ENCODE measurements around the gene GATD1.

Gene GATD1

DNA sequence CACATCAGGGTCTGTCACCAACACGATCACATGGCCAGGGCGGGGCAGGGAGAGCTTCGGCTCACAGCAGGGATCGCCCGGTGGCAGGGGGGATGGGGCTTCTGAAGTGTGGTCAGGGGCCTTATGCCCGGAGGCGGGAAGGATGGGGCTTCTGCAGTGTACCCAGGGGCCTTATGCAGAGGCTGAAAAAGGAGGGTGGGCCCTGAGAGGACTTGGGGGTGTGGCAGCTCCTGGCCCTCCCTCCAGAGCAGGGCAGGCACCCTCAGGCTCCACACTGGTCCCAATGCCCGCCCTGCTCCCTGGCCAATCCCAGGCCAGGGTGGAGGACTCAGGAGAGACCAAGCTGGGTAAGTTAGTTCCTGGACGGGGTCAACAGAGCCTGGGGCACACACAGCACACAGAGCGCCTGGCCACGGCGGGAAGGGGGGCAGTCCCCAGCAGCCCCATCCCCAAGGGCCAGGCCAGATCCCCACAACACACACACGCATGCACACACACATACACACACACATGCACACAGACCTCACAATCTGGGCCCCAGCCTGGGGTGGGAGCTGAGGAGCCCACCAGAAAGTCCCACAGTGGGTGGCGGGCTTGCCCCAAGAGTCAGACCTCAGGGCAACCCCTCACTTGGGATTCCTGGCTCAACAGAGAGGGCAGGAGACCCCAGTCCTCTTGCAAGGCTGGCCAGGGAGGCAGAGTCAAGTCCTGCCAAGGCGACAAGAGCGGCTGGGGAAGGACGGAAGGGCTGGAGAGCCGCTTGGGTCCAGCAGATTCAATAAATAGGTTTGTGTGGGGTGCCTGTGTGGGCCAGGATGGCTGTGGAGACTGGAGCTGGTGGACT is 13.7 kb upstream of the GATD1 start:
- TF ChIP-seq, protein P1, sequence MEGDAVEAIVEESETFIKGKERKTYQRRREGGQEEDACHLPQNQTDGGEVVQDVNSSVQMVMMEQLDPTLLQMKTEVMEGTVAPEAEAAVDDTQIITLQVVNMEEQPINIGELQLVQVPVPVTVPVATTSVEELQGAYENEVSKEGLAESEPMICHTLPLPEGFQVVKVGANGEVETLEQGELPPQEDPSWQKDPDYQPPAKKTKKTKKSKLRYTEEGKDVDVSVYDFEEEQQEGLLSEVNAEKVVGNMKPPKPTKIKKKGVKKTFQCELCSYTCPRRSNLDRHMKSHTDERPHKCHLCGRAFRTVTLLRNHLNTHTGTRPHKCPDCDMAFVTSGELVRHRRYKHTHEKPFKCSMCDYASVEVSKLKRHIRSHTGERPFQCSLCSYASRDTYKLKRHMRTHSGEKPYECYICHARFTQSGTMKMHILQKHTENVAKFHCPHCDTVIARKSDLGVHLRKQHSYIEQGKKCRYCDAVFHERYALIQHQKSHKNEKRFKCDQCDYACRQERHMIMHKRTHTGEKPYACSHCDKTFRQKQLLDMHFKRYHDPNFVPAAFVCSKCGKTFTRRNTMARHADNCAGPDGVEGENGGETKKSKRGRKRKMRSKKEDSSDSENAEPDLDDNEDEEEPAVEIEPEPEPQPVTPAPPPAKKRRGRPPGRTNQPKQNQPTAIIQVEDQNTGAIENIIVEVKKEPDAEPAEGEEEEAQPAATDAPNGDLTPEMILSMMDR (IDR thresholded peaks at IDR 0.05; ENCODE audit: control insufficient read depth, insufficient read depth, low read depth, low read length, missing control alignments) = no peak
- no peak for DNase-seq (ENCODE audit: low read depth)
- H3K4me3 ChIP-seq (ENCODE audit: control insufficient read depth, low read depth, low read length) = no peak overlapping the region

DNA sequence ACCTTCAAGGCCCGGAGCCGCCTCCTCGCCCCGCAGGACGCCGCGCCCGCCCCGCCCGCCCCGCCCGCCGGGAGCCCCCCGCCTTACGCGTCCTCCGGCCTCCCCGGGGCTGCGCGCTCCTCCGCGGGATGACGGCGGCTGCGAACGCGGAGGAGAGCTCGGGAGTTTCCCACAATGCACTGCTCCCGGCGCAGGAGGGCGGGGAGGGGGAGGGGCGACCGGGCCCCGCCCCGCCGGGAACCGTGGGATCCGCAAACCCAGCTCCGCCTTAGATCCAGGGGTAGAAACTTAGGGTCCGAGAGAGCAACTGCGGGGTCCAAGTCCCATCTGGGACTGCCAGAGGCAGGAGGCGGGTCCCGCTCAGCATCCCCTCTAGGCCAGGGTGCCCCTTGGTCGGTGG is 12.7 kb upstream of the GATD1 start, which contains the start of gene CEND1:
Gene CEND1 (minus strand): TSS at position 148 of the 400 bp plus-strand sequence. CDS start 1,514 bp downstream, outside the sequence.
- TF ChIP-seq, protein P1 (IDR thresholded peaks at IDR 0.05; ENCODE audit: control insufficient read depth, insufficient read depth, low read depth, low read length, missing control alignments) = no peak

DNA sequence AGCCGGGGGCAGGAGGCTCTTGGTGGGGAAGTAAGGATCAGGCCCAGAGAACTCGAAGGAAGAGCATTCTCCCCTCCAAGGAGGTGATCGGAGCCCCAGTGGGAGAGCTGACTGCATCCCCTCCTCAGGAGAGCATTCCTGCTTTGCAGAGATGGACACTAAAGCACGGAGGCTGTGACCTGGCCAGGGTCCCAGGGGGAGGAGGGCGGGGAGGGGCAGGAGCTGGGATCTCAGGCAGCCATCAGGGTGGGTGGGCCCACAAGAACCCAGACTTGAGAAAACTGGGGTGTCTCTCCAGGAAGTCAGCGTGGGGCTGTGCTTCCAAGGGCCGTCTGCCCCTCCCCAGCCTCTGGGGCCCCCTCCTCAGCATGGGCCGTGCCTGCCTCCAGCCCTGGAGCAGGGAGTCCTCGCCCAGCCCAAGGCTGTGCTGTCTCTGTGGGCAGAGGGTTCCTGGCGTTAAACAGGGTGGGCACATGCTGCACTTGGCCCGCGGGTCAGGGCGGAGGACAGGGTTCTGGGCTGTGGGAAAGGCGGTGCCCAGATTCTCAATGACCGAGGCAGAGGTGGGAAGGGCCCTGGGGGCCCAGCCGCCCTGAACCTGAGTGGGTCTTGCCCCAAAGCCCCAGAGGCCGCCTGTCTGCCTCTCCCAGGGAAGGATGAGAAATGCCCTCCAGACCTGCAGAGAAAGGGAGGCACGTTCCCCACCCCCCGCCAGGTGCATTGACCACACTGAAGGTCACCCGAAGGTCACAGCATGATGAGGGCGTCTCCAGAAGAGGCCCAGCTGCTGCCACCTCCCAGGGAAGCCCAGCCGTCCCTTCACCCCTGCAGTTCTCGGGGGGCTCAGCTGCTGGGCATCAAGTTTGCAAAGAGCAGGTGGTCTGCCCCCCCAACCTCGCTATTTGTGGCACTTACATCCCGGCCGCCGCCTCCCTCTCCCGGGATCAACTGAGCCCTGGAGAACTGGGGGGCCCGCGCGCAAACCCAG is 12.0 kb upstream of the GATD1 start:
- peak overlapping the region; percentile 12 for H3K4me3 ChIP-seq (ENCODE audit: control insufficient read depth, low read depth, low read length)
- DNase-seq (ENCODE audit: low read depth) = no peak
- TF ChIP-seq, protein P1 (IDR thresholded peaks at IDR 0.05; ENCODE audit: control insufficient read depth, insufficient read depth, low read depth, low read length, missing control alignments) = no peak

More for the DNA sequence above, 12.7 kb upstream of the GATD1 start, which contains the start of gene CEND1:
- H3K4me3 ChIP-seq (ENCODE audit: control insufficient read depth, low read depth, low read length) = peak within 1 kb of the TSS; percentile 12
- no peak for DNase-seq (ENCODE audit: low read depth)

DNA sequence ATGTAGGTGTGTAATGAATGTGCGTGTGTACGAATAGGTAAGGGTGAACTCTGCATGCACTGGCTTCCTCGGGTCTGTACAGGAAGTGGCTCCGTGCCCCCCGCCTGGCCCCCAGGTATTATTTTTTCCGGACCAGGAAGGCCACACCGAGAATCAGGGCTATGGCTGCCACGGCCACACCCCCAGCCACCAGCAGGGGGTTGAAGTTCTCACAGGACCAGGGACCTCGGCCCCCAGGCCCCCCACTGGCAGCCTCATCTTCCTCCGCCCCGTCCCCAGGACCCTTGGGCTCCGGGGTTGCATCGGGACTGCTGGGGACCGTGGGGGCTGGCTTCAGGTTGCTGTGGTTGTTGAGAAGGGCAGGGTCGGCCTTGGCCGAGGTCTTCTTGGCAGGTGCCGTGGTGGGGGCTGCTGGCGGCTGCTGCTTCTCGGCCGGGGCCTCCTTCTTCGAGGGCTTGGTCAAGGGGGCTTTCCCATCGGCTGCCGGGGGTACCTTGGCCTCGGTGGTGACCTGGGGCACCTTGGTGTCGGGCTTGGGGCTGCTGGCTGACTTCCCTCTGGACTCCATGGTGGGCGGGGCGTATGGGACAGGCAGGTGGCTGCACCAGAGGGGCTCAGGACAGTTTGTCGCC is 10.8 kb upstream of the GATD1 start:
- H3K4me3 ChIP-seq (ENCODE audit: control insufficient read depth, low read depth, low read length) = no peak overlapping the region
- DNase-seq (ENCODE audit: low read depth) = no peak
- TF ChIP-seq, protein P1 (IDR thresholded peaks at IDR 0.05; ENCODE audit: control insufficient read depth, insufficient read depth, low read depth, low read length, missing control alignments) = no peak

DNA sequence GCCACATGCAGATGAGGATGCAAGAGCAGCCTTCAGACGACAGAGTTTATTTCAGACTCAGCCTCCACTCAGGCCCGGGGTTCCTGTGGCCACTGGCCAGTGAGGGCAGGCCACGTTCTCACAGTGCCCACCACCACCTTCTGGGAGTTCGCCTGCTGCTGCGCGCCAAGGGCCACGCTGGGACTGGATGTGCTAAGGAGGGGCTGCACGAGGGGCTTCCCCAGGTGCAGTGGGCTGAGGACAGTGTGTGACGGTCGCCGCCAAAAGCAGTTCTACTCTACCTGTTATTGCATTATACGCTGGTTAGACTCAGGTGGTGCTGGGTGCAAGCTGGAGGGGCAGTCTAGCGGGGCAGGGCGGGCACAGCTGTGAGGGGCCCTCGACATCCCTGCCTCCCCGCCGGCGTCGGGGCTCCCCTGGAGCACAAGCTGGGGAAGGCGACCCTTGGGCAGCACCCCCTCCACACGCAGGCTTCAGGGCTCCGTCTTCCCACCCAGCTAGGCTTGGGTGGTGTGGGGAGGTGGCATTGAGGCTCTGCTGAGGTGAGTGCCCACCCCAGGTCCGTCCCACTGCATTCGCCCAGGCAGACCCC is 9.9 kb upstream of the GATD1 start:
- H3K4me3 ChIP-seq (ENCODE audit: control insufficient read depth, low read depth, low read length) = no peak overlapping the region
- no peak for DNase-seq (ENCODE audit: low read depth)
- TF ChIP-seq, protein P1 (IDR thresholded peaks at IDR 0.05; ENCODE audit: control insufficient read depth, insufficient read depth, low read depth, low read length, missing control alignments) = no peak
